Measurements from ENCODE around the gene PPM1M.

PPM1M gene

GRCh38 chr3:52292247-52293065 is 46.9 kb downstream of the PPM1M start:
- H3K27ac ChIP-seq (ENCODE audit: low read depth, low read length), result no peak overlapping the region
- no peak for DNase-seq
- H4K91ac ChIP-seq (ENCODE audit: low read depth, low read length), result no peak overlapping the region
- H2BK12ac ChIP-seq (ENCODE audit: low read length), result no peak overlapping the region
- peaks cover 3 to 5% of the 10 kb centered on the region in 2 experiments for H3K4me1 ChIP-seq (ENCODE audit: control insufficient read depth in 1 of 2, insufficient read depth in 2 of 2, low read length in 2 of 2)
- no peaks in the 10 kb centered on the region for H3K27me3 ChIP-seq (ENCODE audit: insufficient read depth, low read length)
- no peak overlapping the region for H3K18ac ChIP-seq (ENCODE audit: low read length)
- peaks cover 2 to 10% of the 10 kb centered on the region in 2 experiments for H3K36me3 ChIP-seq (ENCODE audit: control insufficient read depth in 1 of 2, insufficient read depth in 2 of 2, low read length in 2 of 2)
- H4K12ac ChIP-seq (ENCODE audit: low read depth, low read length), result no peak overlapping the region
- no peak overlapping the region for H3K14ac ChIP-seq (ENCODE audit: low read length)
- no peak overlapping the region for H4K8ac ChIP-seq (ENCODE audit: low read depth, low read length)
- no peak overlapping the region for H3K9ac ChIP-seq (ENCODE audit: low read length)
- H3K4me2 ChIP-seq (ENCODE audit: low read length), result no peak overlapping the region
- H3K23ac ChIP-seq (ENCODE audit: low read length), result no peak overlapping the region
- H2AK5ac ChIP-seq (ENCODE audit: low read length), result no peak overlapping the region
- no peak overlapping the region for H2BK120ac ChIP-seq (ENCODE audit: insufficient read depth, low read length, poor library complexity)
- no peak overlapping the region for H3K4me3 ChIP-seq (ENCODE audit: low read depth, low read length)
- H2BK5ac ChIP-seq (ENCODE audit: low read depth, low read length, poor library complexity), result no peak overlapping the region
- H3K4ac ChIP-seq (ENCODE audit: low read depth, low read length), result no peak overlapping the region
- no peaks in the 10 kb centered on the region for H3K9me3 ChIP-seq (ENCODE audit: insufficient read depth, low read depth, low read length)
- H3K79me2 ChIP-seq (ENCODE audit: control insufficient read depth, insufficient read depth, low read length, poor library complexity), result peaks cover 2% of the 10 kb centered on the region
- H3K79me1 ChIP-seq (ENCODE audit: low read length), result peaks cover 2% of the 10 kb centered on the region
- no peak overlapping the region for H2AFZ ChIP-seq (ENCODE audit: insufficient read depth, low read length, poor library complexity)
- no CpG with 5 or more reads among the region's 20 CpGs for WGBS (ENCODE audit: extremely low coverage, insufficient coverage, insufficient read length)

GRCh38 chr3:52293491-52294319 is 48.1 kb downstream of the PPM1M start:
- Histone ChIP-seq H3K4ac (ENCODE audit: low read depth, low read length) (no peak overlapping the region), H3K36me3 (ENCODE audit: control insufficient read depth in 1 of 2, insufficient read depth in 2 of 2, low read length in 2 of 2) (peaks cover 2 to 10% of the 10 kb centered on the region in 2 experiments), H3K4me2 (ENCODE audit: low read length) (no peak overlapping the region), H2AK5ac (ENCODE audit: low read length) (no peak overlapping the region), H2BK12ac (ENCODE audit: low read length) (no peak overlapping the region), H3K27ac (ENCODE audit: low read depth, low read length) (no peak overlapping the region), H3K18ac (ENCODE audit: low read length) (no peak overlapping the region), H3K9me3 (ENCODE audit: insufficient read depth, low read depth, low read length) (no peaks in the 10 kb centered on the region), H2AFZ (ENCODE audit: insufficient read depth, low read length, poor library complexity) (no peak overlapping the region), H3K14ac (ENCODE audit: low read length) (no peak overlapping the region), H4K12ac (ENCODE audit: low read depth, low read length) (no peak overlapping the region), H4K91ac (ENCODE audit: low read depth, low read length) (no peak overlapping the region), H2BK120ac (ENCODE audit: insufficient read depth, low read length, poor library complexity) (no peak overlapping the region), H3K79me1 (ENCODE audit: low read length) (peaks cover 3% of the 10 kb centered on the region), H3K79me2 (ENCODE audit: control insufficient read depth, insufficient read depth, low read length, poor library complexity) (no peaks in the 10 kb centered on the region), H3K9ac (ENCODE audit: low read length) (no peak overlapping the region), H4K8ac (ENCODE audit: low read depth, low read length) (no peak overlapping the region), H3K4me3 (ENCODE audit: low read depth, low read length) (no peak overlapping the region), H3K4me1 (ENCODE audit: control insufficient read depth in 1 of 2, insufficient read depth in 2 of 2, low read length in 2 of 2) (peaks cover 3 to 8% of the 10 kb centered on the region in 2 experiments), H3K27me3 (ENCODE audit: insufficient read depth, low read length) (no peaks in the 10 kb centered on the region), H2BK5ac (ENCODE audit: low read depth, low read length, poor library complexity) (no peak overlapping the region), H3K23ac (ENCODE audit: low read length) (no peak overlapping the region)
- no peak for DNase-seq
- WGBS (ENCODE audit: extremely low coverage, insufficient coverage, insufficient read length), result no CpG with 5 or more reads among the region's 17 CpGs

- Histone ChIP-seq H3K27ac (ENCODE audit: low read depth, low read length) (no peak overlapping the region), H3K4me2 (ENCODE audit: low read length) (no peak overlapping the region), H3K23ac (ENCODE audit: low read length) (no peak overlapping the region), H3K9ac (ENCODE audit: low read length) (no peak overlapping the region), H2AFZ (ENCODE audit: insufficient read depth, low read length, poor library complexity) (no peak overlapping the region), H4K8ac (ENCODE audit: low read depth, low read length) (no peak overlapping the region), H3K4me3 (ENCODE audit: low read depth, low read length) (no peak overlapping the region), H3K36me3 (ENCODE audit: control insufficient read depth in 1 of 2, insufficient read depth in 2 of 2, low read length in 2 of 2) (peaks cover 2 to 10% of the 10 kb centered on the region in 2 experiments), H4K12ac (ENCODE audit: low read depth, low read length) (no peak overlapping the region), H3K9me3 (ENCODE audit: insufficient read depth, low read depth, low read length) (no peaks in the 10 kb centered on the region), H2BK120ac (ENCODE audit: insufficient read depth, low read length, poor library complexity) (no peak overlapping the region), H3K4me1 (ENCODE audit: control insufficient read depth in 1 of 2, insufficient read depth in 2 of 2, low read length in 2 of 2) (peaks cover 10 to 11% of the 10 kb centered on the region in 2 experiments), H2AK5ac (ENCODE audit: low read length) (no peak overlapping the region), H3K27me3 (ENCODE audit: insufficient read depth, low read length) (no peaks in the 10 kb centered on the region), H2BK12ac (ENCODE audit: low read length) (no peak overlapping the region), H3K14ac (ENCODE audit: low read length) (no peak overlapping the region), H2BK5ac (ENCODE audit: low read depth, low read length, poor library complexity) (no peak overlapping the region), H4K91ac (ENCODE audit: low read depth, low read length) (no peak overlapping the region), H3K79me1 (ENCODE audit: low read length) (peaks cover 4% of the 10 kb centered on the region), H3K79me2 (ENCODE audit: control insufficient read depth, insufficient read depth, low read length, poor library complexity) (no peaks in the 10 kb centered on the region), H3K18ac (ENCODE audit: low read length) (no peak overlapping the region), H3K4ac (ENCODE audit: low read depth, low read length) (no peak overlapping the region)
- no CpG with 5 or more reads among the region's 11 CpGs for WGBS (ENCODE audit: extremely low coverage, insufficient coverage, insufficient read length)
- no peak for DNase-seq
Measured at GRCh38 chr3:52294320-52295150, 49.0 kb downstream of the PPM1M start.

GRCh38 chr3:52295671-52296208 is 50.2 kb downstream of the PPM1M start:
- H3K4ac ChIP-seq (ENCODE audit: low read depth, low read length), result no peak overlapping the region
- no peak for DNase-seq
- H3K18ac ChIP-seq (ENCODE audit: low read length), result no peak overlapping the region
- H3K79me2 ChIP-seq (ENCODE audit: control insufficient read depth, insufficient read depth, low read length, poor library complexity), result no peaks in the 10 kb centered on the region
- H3K36me3 ChIP-seq (ENCODE audit: control insufficient read depth in 1 of 2, insufficient read depth in 2 of 2, low read length in 2 of 2), result peaks cover 2 to 10% of the 10 kb centered on the region in 2 experiments
- no CpG with 5 or more reads among the region's 5 CpGs for WGBS (ENCODE audit: extremely low coverage, insufficient coverage, insufficient read length)
- no peak overlapping the region for H3K23ac ChIP-seq (ENCODE audit: low read length)
- no peak overlapping the region for H3K27ac ChIP-seq (ENCODE audit: low read depth, low read length)
- no peak overlapping the region for H2AFZ ChIP-seq (ENCODE audit: insufficient read depth, low read length, poor library complexity)
- no peak overlapping the region for H3K9ac ChIP-seq (ENCODE audit: low read length)
- H3K9me3 ChIP-seq (ENCODE audit: insufficient read depth, low read depth, low read length), result no peaks in the 10 kb centered on the region
- no peak overlapping the region for H3K4me2 ChIP-seq (ENCODE audit: low read length)
- no peak overlapping the region for H3K14ac ChIP-seq (ENCODE audit: low read length)
- H4K91ac ChIP-seq (ENCODE audit: low read depth, low read length), result no peak overlapping the region
- no peak overlapping the region for H2BK5ac ChIP-seq (ENCODE audit: low read depth, low read length, poor library complexity)
- H3K79me1 ChIP-seq (ENCODE audit: low read length), result peaks cover 10% of the 10 kb centered on the region
- no peaks in the 10 kb centered on the region for H3K27me3 ChIP-seq (ENCODE audit: insufficient read depth, low read length)
- H2BK12ac ChIP-seq (ENCODE audit: low read length), result no peak overlapping the region
- H4K12ac ChIP-seq (ENCODE audit: low read depth, low read length), result no peak overlapping the region
- H4K8ac ChIP-seq (ENCODE audit: low read depth, low read length), result no peak overlapping the region
- H2BK120ac ChIP-seq (ENCODE audit: insufficient read depth, low read length, poor library complexity), result no peak overlapping the region
- H3K4me3 ChIP-seq (ENCODE audit: low read depth, low read length), result no peak overlapping the region
- H2AK5ac ChIP-seq (ENCODE audit: low read length), result no peak overlapping the region
- peaks cover 17 to 20% of the 10 kb centered on the region in 2 experiments for H3K4me1 ChIP-seq (ENCODE audit: control insufficient read depth in 1 of 2, insufficient read depth in 2 of 2, low read length in 2 of 2)
